GM10266 (cell line): ENCODE results near the gene STX4.
A peak's percentile ranks its signal among the peaks of the same experiment; 100 is the strongest.
"Not testable (repeated sequence)": the region's sequence is repeated elsewhere in the genome, so short reads cannot be mapped to it uniquely, and the experiment has no call there.

Source experiments
- DNase-seq: peaks from one replicate; pipeline ENCODE4 v3.0.0; 2012; ENCODE audit errors: extremely low spot score
- TF ChIP-seq, protein P1 (sequence below): IDR thresholded peaks from 2 replicates; pipeline ENCODE4 v1.5.1; 2012; ENCODE audit warnings: mild to moderate bottlenecking, low read depth; ENCODE audit not compliant: control insufficient read depth, insufficient read depth; ENCODE audit errors: missing control alignments

Gene STX4

GRCh38 chr16:31006589-31006988, 26.8 kb upstream of the STX4 start:
- TF ChIP-seq, protein P1, sequence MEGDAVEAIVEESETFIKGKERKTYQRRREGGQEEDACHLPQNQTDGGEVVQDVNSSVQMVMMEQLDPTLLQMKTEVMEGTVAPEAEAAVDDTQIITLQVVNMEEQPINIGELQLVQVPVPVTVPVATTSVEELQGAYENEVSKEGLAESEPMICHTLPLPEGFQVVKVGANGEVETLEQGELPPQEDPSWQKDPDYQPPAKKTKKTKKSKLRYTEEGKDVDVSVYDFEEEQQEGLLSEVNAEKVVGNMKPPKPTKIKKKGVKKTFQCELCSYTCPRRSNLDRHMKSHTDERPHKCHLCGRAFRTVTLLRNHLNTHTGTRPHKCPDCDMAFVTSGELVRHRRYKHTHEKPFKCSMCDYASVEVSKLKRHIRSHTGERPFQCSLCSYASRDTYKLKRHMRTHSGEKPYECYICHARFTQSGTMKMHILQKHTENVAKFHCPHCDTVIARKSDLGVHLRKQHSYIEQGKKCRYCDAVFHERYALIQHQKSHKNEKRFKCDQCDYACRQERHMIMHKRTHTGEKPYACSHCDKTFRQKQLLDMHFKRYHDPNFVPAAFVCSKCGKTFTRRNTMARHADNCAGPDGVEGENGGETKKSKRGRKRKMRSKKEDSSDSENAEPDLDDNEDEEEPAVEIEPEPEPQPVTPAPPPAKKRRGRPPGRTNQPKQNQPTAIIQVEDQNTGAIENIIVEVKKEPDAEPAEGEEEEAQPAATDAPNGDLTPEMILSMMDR = no peak

GRCh38 chr16:31007684-31008083, 25.7 kb upstream of the STX4 start:
- no peak for DNase-seq
- TF ChIP-seq, protein P1 = no peak

More at GRCh38 chr16:31006589-31006988, 26.8 kb upstream of the STX4 start:
- no peak for DNase-seq

- no peak for DNase-seq
- TF ChIP-seq, protein P1 = no peak
Measured at GRCh38 chr16:31008149-31008548, 25.2 kb upstream of the STX4 start.

DNA sequence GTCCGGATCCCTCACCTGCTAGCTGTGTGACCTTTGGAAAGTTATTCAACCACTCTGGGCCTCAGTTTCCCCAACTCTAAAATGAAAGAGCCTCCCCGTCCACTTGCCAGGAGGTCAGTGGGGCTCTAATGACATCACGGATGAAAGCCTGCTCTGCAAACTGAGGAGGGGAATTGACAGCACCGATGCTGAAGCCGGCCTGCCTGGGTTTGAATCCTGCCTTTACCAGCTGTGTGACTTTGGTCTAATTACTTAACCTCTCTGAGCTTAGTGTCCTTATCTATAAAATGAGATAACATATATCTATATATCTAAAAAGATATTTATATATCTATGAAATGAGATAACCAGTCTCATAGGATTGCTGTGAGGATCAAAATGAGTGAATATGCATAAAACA, 24.8 kb upstream of the STX4 start:
- DNase-seq = no peak
- TF ChIP-seq, protein P1 = no peak

DNA sequence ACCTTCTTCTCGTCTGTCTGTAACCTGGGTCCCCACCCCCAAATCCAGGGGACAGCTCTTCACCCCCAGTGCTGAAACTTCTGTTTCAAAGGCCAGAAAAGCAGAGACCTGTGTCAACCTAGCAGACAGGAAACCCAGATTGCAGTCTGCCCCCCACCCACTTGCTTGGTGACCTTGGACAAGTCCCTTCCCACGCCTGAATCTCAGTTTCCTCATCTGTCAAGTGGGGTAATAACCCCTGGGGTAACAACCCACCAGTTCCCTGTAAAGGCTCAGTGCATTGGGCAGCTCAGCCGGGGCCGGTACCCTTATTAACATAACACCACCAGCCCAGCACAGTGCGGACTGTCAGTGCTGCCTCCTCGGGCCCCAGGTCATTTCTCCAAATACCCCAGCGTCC, 24.2 kb upstream of the STX4 start:
- DNase-seq = no peak
- TF ChIP-seq, protein P1 = no peak

GRCh38 chr16:31009894-31010584, 23.3 kb upstream of the STX4 start:
- no peak for DNase-seq
- TF ChIP-seq, protein P1 = peak; percentile 15

- DNase-seq = no peak
Measured at GRCh38 chr16:31010585-31011325, 22.6 kb upstream of the STX4 start, which contains the start of gene STX1B. STX1B (minus strand) TSS chr16:31010638; CDS start chr16:31010396, 242 bp downstream.

DNA sequence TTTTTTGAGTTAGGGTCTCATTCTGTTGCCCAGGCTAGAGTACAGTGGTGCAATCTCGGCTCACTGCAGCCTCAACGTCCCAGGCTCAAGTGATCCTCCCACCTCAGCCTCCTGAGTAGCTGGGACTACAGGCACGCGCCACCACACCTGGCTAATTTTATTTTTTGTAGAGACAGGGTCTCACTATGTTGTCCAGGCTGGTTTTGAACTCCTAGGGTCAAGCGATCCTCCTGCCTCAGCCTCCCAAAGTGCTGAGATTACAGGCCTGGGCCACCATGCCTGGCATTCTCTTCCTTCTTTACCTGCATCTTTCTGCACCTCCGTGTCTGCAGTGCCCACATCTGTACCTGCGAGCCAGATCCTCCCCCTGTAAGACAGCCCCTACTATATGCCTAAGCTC, 21.5 kb upstream of the STX4 start:
- not testable (repeated sequence) for DNase-seq

More at GRCh38 chr16:31010585-31011325, 22.6 kb upstream of the STX4 start, which contains the start of gene STX1B:
- TF ChIP-seq, protein P1 = no peak

- not testable (repeated sequence) for DNase-seq
Measured at GRCh38 chr16:31013292-31013691, 20.1 kb upstream of the STX4 start.
